Calu3 (cell line): ENCODE measurements around the gene LRRIQ1. TPM values are rescaled to one million over a fixed set of nuclear protein-coding genes. Genes with fewer than 3 reads are reported as not detected.

ENCODE experiments used
- Bru-seq: library from RNA; stranded (reverse); fragments of 400-500 nt; gene quantifications from one replicate; lab custom pipeline; 2021; lab: Mats Ljungman, UMichigan
- BruChase-seq, 2 experiments: library from RNA; stranded (reverse); fragments of 400-500 nt; gene quantifications; one replicate each; lab custom pipeline; 2021; lab: Mats Ljungman, UMichigan
- BruUV-seq: library from RNA; stranded (reverse); fragments of 400-500 nt; replicated peaks from 2 replicates; lab custom pipeline; 2021; lab: Mats Ljungman, UMichigan
- CTCF ChIA-PET: fragments of 300-600 bp; sonication (Branson Sonifier 250); formaldehyde crosslinking; loops from one replicate; lab custom pipeline; 2022; ENCODE audit warnings: antibody characterized with exemption; lab: Charles Lee
- DNase-seq: peaks from one replicate; pipeline ENCODE4 v3.0.0; 2022
- H3K27ac Mint-ChIP-seq: one replicate; pipeline ENCODE4 v1.8.0; 2022; ENCODE audit warnings: mixed read lengths; ENCODE audit not compliant: unreplicated experiment
- H3K27me3 Mint-ChIP-seq: one replicate; pipeline ENCODE4 v1.8.0; 2022; ENCODE audit warnings: mixed read lengths; ENCODE audit not compliant: unreplicated experiment
- H3K36me3 Mint-ChIP-seq: one replicate; pipeline ENCODE4 v1.8.0; 2022; ENCODE audit warnings: mild to moderate bottlenecking, moderate library complexity, mixed read lengths; ENCODE audit not compliant: insufficient read depth, unreplicated experiment
- H3K4me1 Mint-ChIP-seq: one replicate; pipeline ENCODE4 v1.8.0; 2022; ENCODE audit warnings: mild to moderate bottlenecking, low read depth, mixed read lengths; ENCODE audit not compliant: unreplicated experiment
- H3K4me3 Mint-ChIP-seq: one replicate; pipeline ENCODE4 v1.8.0; 2022; ENCODE audit warnings: mild to moderate bottlenecking, low read depth, moderate library complexity, mixed read lengths; ENCODE audit not compliant: unreplicated experiment
- H3K9me3 Mint-ChIP-seq: one replicate; pipeline ENCODE4 v1.8.0; 2022; ENCODE audit warnings: low read depth, mixed read lengths; ENCODE audit not compliant: unreplicated experiment
- CTCF ChIP-seq: fragments of 200-600 bp; IDR thresholded peaks from one replicate; pipeline ENCODE4 v1.8.0; 2022; ENCODE audit warnings: antibody characterized with exemption; ENCODE audit not compliant: unreplicated experiment
- intact Hi-C: fragments of 100-400 bp; cut with micrococcal nuclease; formaldehyde crosslinking; loops from one replicate; pipeline ENCODE4 v1.10.0; 2022; ENCODE audit not compliant: unreplicated experiment
- long read RNA-seq: library from polyadenylated mRNA; stranded (forward); transcript quantifications from one replicate; pipeline ENCODE4 v2.0.0, GENCODE V29; 2022
- total RNA-seq: library from RNA; stranded (reverse); gene quantifications from 2 replicates; pipeline ENCODE4 v1.2.3, GENCODE V29; 2022

Gene LRRIQ1
- total RNA-seq (1.4 and 2.1 TPM in 2 replicates), Bru-seq, nascent RNA (percentile 31 among the genes with signal in this experiment), BruChase-seq, experiment 1, labeled RNA remaining after a 6-hour chase (percentile 29 among the genes with signal in this experiment), BruChase-seq, experiment 2, labeled RNA remaining after a 2-hour chase (percentile 28 among the genes with signal in this experiment)
- long read RNA-seq, partial matches to known transcripts: 1 of 3 reads
- long read RNA-seq, other reads (novel, unspliced or antisense): 2 of 3 reads

- Mint-ChIP-seq H3K27ac (peak within 1 kb of the TSS; percentile 94), H3K9me3 (no peaks in the 10 kb centered on the region), H3K27me3 (no peaks in the 10 kb centered on the region), H3K4me1 (no peaks in the 10 kb centered on the region), H3K36me3 (peaks cover 10% of the 10 kb centered on the region), H3K4me3 (peak within 1 kb of the TSS; percentile 89)
- CTCF ChIA-PET: interaction anchor here (0.7 to 0.9 kb wide), 2 partner anchors 88 to 195 kb away, joined by 3 read pairs; no protein-coding TSS in a partner anchor
- peak; percentile 85 for DNase-seq
- intact Hi-C loops: no loop called here
- BruUV-seq: no TSS peak
- no peak for TF ChIP-seq CTCF
Observed at GRCh38 chr12:85036234-85036707, at the start of gene LRRIQ1, which contains the start of gene TSPAN19. TSS of gene LRRIQ1 (plus strand) at chr12:85036351. CDS start at chr12:85038177, 1,826 bp downstream. TSS of gene TSPAN19 (minus strand) at chr12:85036277. CDS start at chr12:85029946, 6,331 bp downstream.

DNA sequence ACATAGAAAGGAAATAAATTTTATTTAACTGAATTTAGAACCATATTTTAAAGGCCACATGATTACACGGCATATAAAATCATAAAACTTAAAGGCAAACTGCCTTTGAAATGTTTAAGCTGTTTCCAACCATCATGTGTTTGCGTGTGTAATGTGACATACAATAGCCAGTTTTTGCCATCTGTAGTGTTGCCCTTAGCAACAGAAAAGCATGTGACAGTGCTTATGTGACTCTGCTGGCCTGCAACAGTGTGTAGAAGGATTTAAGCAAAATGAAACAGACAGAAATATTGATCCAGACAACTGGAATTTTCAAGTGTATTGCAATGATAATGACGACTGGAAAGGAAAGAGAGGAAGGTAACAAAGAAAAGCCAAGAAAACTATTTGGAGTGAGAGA is 49.6 kb upstream of the LRRIQ1 start:
- intact Hi-C loops: no loop called here
- no peaks in the 10 kb centered on the region for H3K9me3 Mint-ChIP-seq
- no peaks in the 10 kb centered on the region for H3K4me1 Mint-ChIP-seq
- CTCF ChIA-PET: interaction anchor here (1.2 kb wide), 1 partner anchor 999 kb away, joined by 4 read pairs; no protein-coding TSS in a partner anchor
- no peak overlapping the region for H3K4me3 Mint-ChIP-seq
- no peaks in the 10 kb centered on the region for H3K27me3 Mint-ChIP-seq
- DNase-seq: no peak
- H3K27ac Mint-ChIP-seq: no peak overlapping the region
- H3K36me3 Mint-ChIP-seq: no peaks in the 10 kb centered on the region
- no TSS peak for BruUV-seq
- no peak for TF ChIP-seq CTCF

GRCh38 chr12:84994426-84994825 is 41.7 kb upstream of the LRRIQ1 start:
- intact Hi-C loops: no loop called here
- Mint-ChIP-seq H3K4me3 (no peak overlapping the region), H3K4me1 (peaks cover 21% of the 10 kb centered on the region), H3K9me3 (peaks cover 3% of the 10 kb centered on the region), H3K36me3 (no peaks in the 10 kb centered on the region), H3K27ac (no peak overlapping the region), H3K27me3 (no peaks in the 10 kb centered on the region)
- CTCF ChIA-PET: interaction anchor here (0.7 kb wide), 1 partner anchor 114 kb away, joined by 5 read pairs; no protein-coding TSS in a partner anchor
- no peak for DNase-seq
- no TSS peak for BruUV-seq
- no peak for TF ChIP-seq CTCF

GRCh38 chr12:84995641-84996040 is 40.5 kb upstream of the LRRIQ1 start:
- H3K36me3 Mint-ChIP-seq: no peaks in the 10 kb centered on the region
- peaks cover 3% of the 10 kb centered on the region for H3K9me3 Mint-ChIP-seq
- no peaks in the 10 kb centered on the region for H3K27me3 Mint-ChIP-seq
- CTCF ChIA-PET: no interaction called here
- DNase-seq: no peak
- H3K27ac Mint-ChIP-seq: no peak overlapping the region
- H3K4me1 Mint-ChIP-seq: peaks cover 21% of the 10 kb centered on the region
- no peak overlapping the region for H3K4me3 Mint-ChIP-seq
- no peak for TF ChIP-seq CTCF
- intact Hi-C loops: no loop called here
- BruUV-seq: no TSS peak
